Endothelial cell of umbilical vein (primary cell): Measurements from ENCODE around the gene NANOS3. TPM values are rescaled to one million over a fixed set of nuclear protein-coding genes. Genes with fewer than 3 reads are reported as not detected.

Source experiments
- BruUV-seq: library from RNA; stranded (reverse); fragments of 400-500 nt; replicated peaks from 2 replicates; lab custom pipeline; 2021; lab: Mats Ljungman, UMichigan
- CTCF ChIA-PET: fragments of 300-600, 350-600 bp; sonication (Branson Sonifier 250); formaldehyde crosslinking; loops from one replicate; lab custom pipeline; 2021; ENCODE audit warnings: antibody characterized with exemption, inconsistent platforms; lab: Charles Lee
- POLR2A ChIA-PET: fragments of 300-600, 350-600 bp; sonication (Branson Sonifier 250); formaldehyde crosslinking; loops from one replicate; lab custom pipeline; 2021; ENCODE audit warnings: antibody characterized with exemption, inconsistent platforms; lab: Charles Lee
- DNase-seq: peaks from one replicate; pipeline ENCODE4 v3.0.0-alpha.2; 2011; ENCODE audit warnings: low read depth, low spot score
- FAIRE-seq: peaks from 2 replicates; lab custom pipeline; 2011; peaks lifted over from hg19 to GRCh38; lab: Jason Lieb, UNC
- H2AFZ ChIP-seq: 2 replicates; pipeline ENCODE4 v1.6.0; 2012; ENCODE audit warnings: low read depth, low read length, control low read depth, inconsistent platforms
- H3K27ac ChIP-seq: 2 replicates; pipeline ENCODE4 v1.5.1; 2011; ENCODE audit warnings: low read depth, mild to moderate bottlenecking, control low read depth, low read length, moderate library complexity; ENCODE audit not compliant: insufficient read depth
- H3K27me3 ChIP-seq, 2 experiments: 2 replicates each; pipeline versions ENCODE4 v1.6.0 to v1.6.1; 2011; ENCODE audit warnings: low read length in 2 of 2, mixed read lengths in 1 of 2; ENCODE audit not compliant: control insufficient read depth in 2 of 2, insufficient read depth in 2 of 2
- H3K36me3 ChIP-seq, 2 experiments: 2 replicates in 1 of 2; 3 replicates in 1 of 2; pipeline ENCODE4 v1.5.1; 2011; ENCODE audit warnings: low read length in 2 of 2, mild to moderate bottlenecking in 1 of 2, moderate library complexity in 1 of 2; ENCODE audit not compliant: control insufficient read depth in 2 of 2, insufficient read depth in 2 of 2; ENCODE audit errors: extremely low read depth in 1 of 2
- H3K4me1 ChIP-seq: 3 replicates; pipeline ENCODE4 v1.5.1; 2011; ENCODE audit warnings: mild to moderate bottlenecking, low read length; ENCODE audit not compliant: control insufficient read depth, insufficient read depth; ENCODE audit errors: extremely low read depth
- H3K4me2 ChIP-seq: 2 replicates; pipeline ENCODE4 v1.6.1; 2011; ENCODE audit warnings: low read length, control low read depth, mixed read lengths; ENCODE audit not compliant: insufficient read depth
- H3K4me3 ChIP-seq, 3 experiments: fragments of 200-600 bp in 1 of 3; sonication (generic), shearing (Covaris generic) in 1 of 3; replicated peaks in 1 of 3; 2 replicates each; pipeline ENCODE4 v1.5.1; 2011 to 2016; ENCODE audit warnings: control low read depth in 3 of 3, low read length in 3 of 3, mild to moderate bottlenecking in 2 of 3, inconsistent platforms in 1 of 3, low read depth in 1 of 3, moderate library complexity in 1 of 3; ENCODE audit not compliant: insufficient read depth in 1 of 3
- H3K79me2 ChIP-seq: 2 replicates; pipeline ENCODE4 v1.6.0; 2012; ENCODE audit warnings: low read length, inconsistent platforms; ENCODE audit not compliant: control insufficient read depth, insufficient read depth
- H3K9ac ChIP-seq: replicated peaks from 2 replicates; pipeline ENCODE3; 2011; ENCODE audit warnings: low read length, control low read depth; ENCODE audit not compliant: insufficient read depth; ENCODE audit errors: extremely low read depth
- H3K9me1 ChIP-seq: replicated peaks from 3 replicates; pipeline ENCODE4 v1.6.0; 2011; ENCODE audit warnings: mild to moderate bottlenecking, low read length; ENCODE audit not compliant: control insufficient read depth, insufficient read depth; ENCODE audit errors: extremely low read depth
- H3K9me3 ChIP-seq: replicated peaks from 2 replicates; pipeline ENCODE4 v1.5.1; 2012; ENCODE audit warnings: low read length, inconsistent platforms; ENCODE audit not compliant: control insufficient read depth, insufficient read depth
- H4K20me1 ChIP-seq: replicated peaks from 2 replicates; pipeline ENCODE3; 2011; ENCODE audit warnings: mild to moderate bottlenecking, low read length; ENCODE audit not compliant: control insufficient read depth, insufficient read depth; ENCODE audit errors: extremely low read depth
- EZH2 ChIP-seq: IDR thresholded peaks from 2 replicates; pipeline ENCODE4 v1.6.1; 2012; ENCODE audit warnings: borderline replicate concordance, low read depth, mild to moderate bottlenecking, moderate library complexity, low read length, inconsistent platforms; ENCODE audit not compliant: severe bottlenecking
- FOS ChIP-seq: IDR thresholded peaks from 2 replicates; pipeline ENCODE4 v1.6.1; 2011; ENCODE audit warnings: mild to moderate bottlenecking, low read length, moderate library complexity, borderline replicate concordance; ENCODE audit not compliant: insufficient read depth
- GATA2 ChIP-seq: IDR thresholded peaks from 2 replicates; pipeline ENCODE4 v1.7.0; 2011; ENCODE audit warnings: low read depth, mild to moderate bottlenecking, moderate library complexity, mixed read lengths, low read length; ENCODE audit not compliant: insufficient read length, insufficient read depth
- JUN ChIP-seq: IDR thresholded peaks from 2 replicates; pipeline ENCODE4 v1.6.1; 2011; ENCODE audit warnings: borderline replicate concordance, low read depth; ENCODE audit not compliant: insufficient read length, insufficient read depth
- MAX ChIP-seq: IDR thresholded peaks from 2 replicates; pipeline ENCODE4 v1.6.1; 2011; ENCODE audit not compliant: insufficient read depth, insufficient read length
- MYC ChIP-seq: IDR thresholded peaks from one replicate; pipeline ENCODE4 v1.6.1; 2011; ENCODE audit warnings: mild to moderate bottlenecking, low read depth, low read length
- POLR2A ChIP-seq: IDR thresholded peaks from 2 replicates; pipeline ENCODE4 v1.6.1; 2012; ENCODE audit warnings: low read depth, mild to moderate bottlenecking, control low read depth, low read length
- POLR2AphosphoS5 ChIP-seq: IDR thresholded peaks from 2 replicates; pipeline ENCODE4 v1.6.1; 2012; ENCODE audit warnings: low read depth, mild to moderate bottlenecking, control low read depth, low read length, moderate library complexity; ENCODE audit not compliant: insufficient read depth
- dilution Hi-C: fragments of 300-500 bp; cut with MboI; formaldehyde crosslinking; loops from one replicate; pipeline ENCODE4 v1.15.0; 2019; ENCODE audit warnings: low sequenced_read_pairs; ENCODE audit not compliant: extremely low pct_ligation_motif_present
- intact Hi-C: fragments of 100-400 bp; cut with micrococcal nuclease; formaldehyde crosslinking; loops from one replicate; pipeline ENCODE4 v1.10.0; 2022
- polyA plus RNA-seq, 4 experiments: library from polyadenylated mRNA; depleted of rRNA in 3 of 4; stranded (reverse) in 3 of 4; unstranded in 1 of 4; fragments of >200 nt; gene quantifications; 2 replicates each; pipeline versions ENCODE4 v1.2.1 to v1.2.3, GENCODE V29; 2011 to 2012; ENCODE audit warnings: missing spikeins in 1 of 4
- total RNA-seq: library from RNA; stranded (reverse); gene quantifications from 2 replicates; pipeline ENCODE4 v1.2.3, GENCODE V29; 2021
- TF ChIP-seq, protein P1 (sequence below), 2 donors: IDR thresholded peaks; 1 replicate in 1 of 2; 2 replicates in 1 of 2; pipeline ENCODE4 v1.5.1; 2011; ENCODE audit warnings: low read length in 2 of 2, mild to moderate bottlenecking in 2 of 2, moderate library complexity in 2 of 2, control low read depth in 1 of 2, inconsistent platforms in 1 of 2, low read depth in 1 of 2; ENCODE audit not compliant: insufficient read depth in 1 of 2; ENCODE audit errors: extremely low read depth in 1 of 2

NANOS3 gene
- total and polyA plus RNA-seq, 2 donors (not counting 3 experiments of a cell fraction or from before 2014, with no cell fraction given), result 1.0 to 4.4 TPM

DNA sequence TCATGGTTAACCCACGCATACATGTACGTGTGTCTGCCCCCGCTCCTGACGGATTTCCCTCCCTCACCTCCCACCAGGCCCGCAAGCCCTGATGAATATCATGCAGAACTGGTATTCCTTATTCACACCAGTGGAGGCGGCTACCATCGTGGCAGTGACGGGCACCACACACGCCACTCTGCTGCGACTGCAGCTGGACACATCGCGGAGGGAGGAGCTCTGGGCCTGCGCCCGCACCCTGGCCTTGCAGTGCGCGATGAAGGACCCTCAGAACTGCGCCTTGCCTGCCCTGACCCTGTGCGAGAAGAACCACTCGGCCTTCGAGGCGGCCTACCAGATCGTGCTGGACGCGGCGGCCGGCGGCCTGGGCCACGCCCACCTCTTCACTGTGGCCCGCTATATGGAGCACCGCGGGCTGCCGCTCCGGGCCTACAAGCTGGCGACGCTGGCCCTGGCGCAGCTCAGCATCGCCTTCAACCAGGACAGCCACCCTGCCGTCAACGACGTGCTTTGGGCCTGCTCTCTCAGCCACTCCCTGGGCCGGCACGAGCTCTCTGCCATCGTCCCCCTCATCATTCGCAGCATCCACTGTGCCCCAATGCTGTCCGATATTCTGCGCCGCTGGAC lies 46.7 kb upstream of the NANOS3 start:
- no peaks in the 10 kb centered on the region for H3K79me2 ChIP-seq
- intact Hi-C loops, result no loop called here
- BruUV-seq, result no TSS peak
- peaks cover 3% of the 10 kb centered on the region for H3K4me1 ChIP-seq
- ChIA-PET CTCF (interaction anchor here (2.2 kb wide), 1 partner anchor 32 kb away, joined by 6 read pairs; no protein-coding TSS in a partner anchor), POLR2A (no interaction called here)
- no peak overlapping the region for H3K4me2 ChIP-seq
- no peaks in the 10 kb centered on the region for H3K9me1 ChIP-seq
- DNase-seq, result no peak
- H2AFZ ChIP-seq, result no peak overlapping the region
- no peaks in the 10 kb centered on the region for H3K9me3 ChIP-seq
- FAIRE-seq, result no peak
- peaks cover 3 to 27% of the 10 kb centered on the region in 2 experiments for H3K36me3 ChIP-seq
- TF ChIP-seq FOS (no peak), POLR2A (no peak), MYC (no peak), GATA2 (no peak), POLR2AphosphoS5 (no peak), MAX (no peak), EZH2 (no peak), JUN (no peak)
- TF ChIP-seq, protein P1, sequence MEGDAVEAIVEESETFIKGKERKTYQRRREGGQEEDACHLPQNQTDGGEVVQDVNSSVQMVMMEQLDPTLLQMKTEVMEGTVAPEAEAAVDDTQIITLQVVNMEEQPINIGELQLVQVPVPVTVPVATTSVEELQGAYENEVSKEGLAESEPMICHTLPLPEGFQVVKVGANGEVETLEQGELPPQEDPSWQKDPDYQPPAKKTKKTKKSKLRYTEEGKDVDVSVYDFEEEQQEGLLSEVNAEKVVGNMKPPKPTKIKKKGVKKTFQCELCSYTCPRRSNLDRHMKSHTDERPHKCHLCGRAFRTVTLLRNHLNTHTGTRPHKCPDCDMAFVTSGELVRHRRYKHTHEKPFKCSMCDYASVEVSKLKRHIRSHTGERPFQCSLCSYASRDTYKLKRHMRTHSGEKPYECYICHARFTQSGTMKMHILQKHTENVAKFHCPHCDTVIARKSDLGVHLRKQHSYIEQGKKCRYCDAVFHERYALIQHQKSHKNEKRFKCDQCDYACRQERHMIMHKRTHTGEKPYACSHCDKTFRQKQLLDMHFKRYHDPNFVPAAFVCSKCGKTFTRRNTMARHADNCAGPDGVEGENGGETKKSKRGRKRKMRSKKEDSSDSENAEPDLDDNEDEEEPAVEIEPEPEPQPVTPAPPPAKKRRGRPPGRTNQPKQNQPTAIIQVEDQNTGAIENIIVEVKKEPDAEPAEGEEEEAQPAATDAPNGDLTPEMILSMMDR (IDR thresholded peaks at IDR 0.05; ENCODE audit: extremely low read depth in 1 of 2, insufficient read depth in 1 of 2, low read depth in 1 of 2, low read length in 2 of 2), result no peak
- no peaks in the 10 kb centered on the region for H3K27me3 ChIP-seq
- H3K9ac ChIP-seq, result no peak overlapping the region
- H3K27ac ChIP-seq, result no peak overlapping the region
- no peak overlapping the region for H3K4me3 ChIP-seq
- dilution Hi-C loops, result no loop called here
- no peaks in the 10 kb centered on the region for H4K20me1 ChIP-seq
